ENCODE data around the gene CRYGN. TPM values are rescaled to one million over a fixed set of nuclear protein-coding genes. Genes with fewer than 3 reads are reported as not detected.

The CRYGN gene
- total RNA-seq, 2 donors from 2014 or later, result not detected

DNA sequence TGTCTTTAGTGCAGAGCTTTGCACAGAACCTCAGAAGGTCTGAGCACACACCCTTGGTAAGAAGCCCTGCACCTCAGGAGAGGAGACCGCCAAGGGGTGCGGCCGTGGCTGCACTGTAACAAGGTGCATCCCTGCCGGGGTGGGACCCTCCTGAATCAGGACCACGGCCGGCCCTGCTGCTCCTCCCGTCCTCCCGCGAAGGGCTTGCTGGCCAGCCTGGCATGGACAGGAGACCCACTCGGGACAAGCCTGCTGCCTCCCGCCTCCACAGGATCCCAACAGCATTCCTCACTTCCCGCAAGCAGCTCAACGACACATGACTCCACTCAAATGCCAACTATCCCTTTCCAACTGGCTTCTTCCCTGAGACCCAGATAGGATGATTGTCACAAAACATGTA, 42.9 kb downstream of the CRYGN start:
- Mint-ChIP-seq H3K9me3 (no peaks in the 10 kb centered on the region), H3K4me3 (no peak overlapping the region), H3K27me3 (peaks cover 0 to 4% of the 10 kb centered on the region in 2 donors), H3K4me1 (ENCODE audit: low read depth in 2 of 2) (no peaks in the 10 kb centered on the region), H3K27ac (no peak overlapping the region), H3K36me3 (no peaks in the 10 kb centered on the region)
- DNase-seq (ENCODE audit: low spot score) (no peak), ATAC-seq (no peak)

- H3K27me3 Mint-ChIP-seq, result peaks cover 0 to 4% of the 10 kb centered on the region in 2 donors
- H3K4me1 Mint-ChIP-seq (ENCODE audit: low read depth in 2 of 2), result no peaks in the 10 kb centered on the region
- ATAC-seq (no peak), DNase-seq (ENCODE audit: low spot score) (peak; percentile 35)
- no peaks in the 10 kb centered on the region for H3K36me3 Mint-ChIP-seq
- no peaks in the 10 kb centered on the region for H3K9me3 Mint-ChIP-seq
- no peak overlapping the region for H3K4me3 Mint-ChIP-seq
- H3K27ac Mint-ChIP-seq, result no peak overlapping the region
Observed at GRCh38 chr7:151396328-151396970, 43.5 kb downstream of the CRYGN start.

- Mint-ChIP-seq H3K36me3 (no peaks in the 10 kb centered on the region), H3K27me3 (peaks cover 0 to 9% of the 10 kb centered on the region in 2 donors), H3K27ac (no peak overlapping the region), H3K4me3 (no peak overlapping the region), H3K9me3 (no peaks in the 10 kb centered on the region), H3K4me1 (ENCODE audit: low read depth in 2 of 2) (no peaks in the 10 kb centered on the region)
- no peak for ATAC-seq
- peak; percentile 35 for DNase-seq (ENCODE audit: low spot score)
Observed at GRCh38 chr7:151395036-151395367, 44.9 kb downstream of the CRYGN start.

GRCh38 chr7:151394076-151395035, 45.6 kb downstream of the CRYGN start:
- peaks cover 0 to 9% of the 10 kb centered on the region in 2 donors for H3K27me3 Mint-ChIP-seq
- H3K27ac Mint-ChIP-seq, result no peak overlapping the region
- H3K36me3 Mint-ChIP-seq, result no peaks in the 10 kb centered on the region
- DNase-seq (ENCODE audit: low spot score) (peak; percentile 34), ATAC-seq (no peak)
- H3K4me3 Mint-ChIP-seq, result no peak overlapping the region
- H3K9me3 Mint-ChIP-seq, result no peaks in the 10 kb centered on the region
- no peaks in the 10 kb centered on the region for H3K4me1 Mint-ChIP-seq (ENCODE audit: low read depth in 2 of 2)

DNA sequence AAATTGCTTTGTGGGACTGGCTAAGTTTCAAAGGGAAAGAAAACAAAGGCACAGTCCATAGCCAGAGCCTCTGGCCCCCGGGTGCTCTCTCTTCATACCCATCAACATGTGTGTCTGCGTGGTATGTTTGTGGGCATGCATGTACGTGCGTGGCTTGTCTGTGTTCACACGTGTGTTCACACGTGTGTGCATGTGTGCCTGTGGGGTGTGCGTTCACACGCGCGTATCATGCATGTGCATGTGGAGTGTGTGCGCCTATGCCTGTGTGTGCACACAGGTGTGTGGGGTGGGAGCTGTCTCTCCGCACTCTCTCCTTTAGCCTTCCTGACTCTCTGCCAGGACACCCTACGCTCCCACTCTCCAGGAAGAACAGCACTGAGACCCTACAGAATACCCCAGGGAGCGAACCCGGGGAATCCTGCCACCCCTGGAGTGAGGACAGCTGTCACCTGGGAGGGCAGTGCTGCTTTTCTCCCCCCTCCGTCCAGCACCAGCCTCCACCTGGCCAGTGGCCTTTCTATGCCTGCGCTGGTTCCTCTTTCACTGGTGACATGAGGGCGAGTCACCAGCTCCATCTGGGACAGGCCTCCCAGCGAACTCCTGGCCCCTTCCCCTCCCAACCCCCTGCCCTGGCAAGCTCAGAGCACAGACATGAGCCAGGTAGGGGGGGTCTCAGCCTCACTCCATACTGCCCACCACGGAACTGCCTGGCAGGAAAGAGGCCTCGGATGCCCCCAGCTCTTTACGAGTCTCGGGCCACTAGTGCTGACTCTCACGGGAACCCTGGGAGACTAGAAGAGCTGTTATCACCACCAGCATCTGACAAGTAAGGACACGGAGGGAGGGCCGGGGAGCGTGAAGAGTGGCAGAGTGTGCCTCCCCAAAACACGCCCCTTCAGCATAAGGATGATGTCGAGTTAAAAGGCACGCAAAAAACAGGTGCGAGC, 46.6 kb downstream of the CRYGN start:
- Mint-ChIP-seq H3K36me3 (no peaks in the 10 kb centered on the region), H3K27ac (no peak overlapping the region), H3K27me3 (peaks cover 0 to 9% of the 10 kb centered on the region in 2 donors), H3K9me3 (no peaks in the 10 kb centered on the region), H3K4me3 (no peak overlapping the region), H3K4me1 (ENCODE audit: low read depth in 2 of 2) (no peaks in the 10 kb centered on the region)
- ATAC-seq (no peak), DNase-seq (ENCODE audit: low spot score) (no peak)

- H3K4me1 Mint-ChIP-seq (ENCODE audit: low read depth in 2 of 2), result no peaks in the 10 kb centered on the region
- no peak overlapping the region for H3K27ac Mint-ChIP-seq
- no peaks in the 10 kb centered on the region for H3K36me3 Mint-ChIP-seq
- DNase-seq (ENCODE audit: low spot score) (no peak), ATAC-seq (peak in 1 of 2 donors; percentile 2)
- peaks cover 0 to 9% of the 10 kb centered on the region in 2 donors for H3K27me3 Mint-ChIP-seq
- H3K4me3 Mint-ChIP-seq, result no peak overlapping the region
- H3K9me3 Mint-ChIP-seq, result no peaks in the 10 kb centered on the region
Observed at GRCh38 chr7:151392426-151392825, 47.5 kb downstream of the CRYGN start.

DNA sequence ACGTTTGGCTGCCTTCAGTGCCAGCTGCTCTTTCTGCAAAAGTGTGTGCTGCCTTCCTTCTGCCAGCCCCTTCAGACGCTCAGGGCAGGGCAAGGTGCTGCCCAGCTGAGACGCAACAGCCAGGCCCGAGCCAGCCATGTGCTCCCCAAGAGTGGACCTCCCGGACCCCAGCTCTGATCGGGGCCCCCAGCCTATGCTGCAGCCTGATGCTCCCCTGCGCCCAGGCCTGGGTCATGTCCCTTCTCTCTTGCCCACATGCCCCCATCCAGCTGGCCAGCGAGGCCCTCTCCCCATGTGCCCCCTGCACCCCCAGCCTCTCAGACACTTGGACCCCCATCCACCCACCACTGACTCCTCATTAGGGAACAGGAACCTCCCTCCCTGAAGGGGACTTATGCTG, 47.9 kb downstream of the CRYGN start:
- H3K9me3 Mint-ChIP-seq, result no peaks in the 10 kb centered on the region
- H3K27ac Mint-ChIP-seq, result no peak overlapping the region
- no peak overlapping the region for H3K4me3 Mint-ChIP-seq
- H3K27me3 Mint-ChIP-seq, result peaks cover 0 to 9% of the 10 kb centered on the region in 2 donors
- no peaks in the 10 kb centered on the region for H3K4me1 Mint-ChIP-seq (ENCODE audit: low read depth in 2 of 2)
- ATAC-seq (no peak), DNase-seq (ENCODE audit: low spot score) (no peak)
- H3K36me3 Mint-ChIP-seq, result no peaks in the 10 kb centered on the region

GRCh38 chr7:151391358-151391730, 48.6 kb downstream of the CRYGN start:
- Mint-ChIP-seq H3K4me3 (no peak overlapping the region), H3K9me3 (no peaks in the 10 kb centered on the region), H3K27ac (no peak overlapping the region), H3K4me1 (ENCODE audit: low read depth in 2 of 2) (no peaks in the 10 kb centered on the region), H3K36me3 (no peaks in the 10 kb centered on the region), H3K27me3 (peaks cover 0 to 9% of the 10 kb centered on the region in 2 donors)
- no peak for ATAC-seq
- no peak for DNase-seq (ENCODE audit: low spot score)

DNA sequence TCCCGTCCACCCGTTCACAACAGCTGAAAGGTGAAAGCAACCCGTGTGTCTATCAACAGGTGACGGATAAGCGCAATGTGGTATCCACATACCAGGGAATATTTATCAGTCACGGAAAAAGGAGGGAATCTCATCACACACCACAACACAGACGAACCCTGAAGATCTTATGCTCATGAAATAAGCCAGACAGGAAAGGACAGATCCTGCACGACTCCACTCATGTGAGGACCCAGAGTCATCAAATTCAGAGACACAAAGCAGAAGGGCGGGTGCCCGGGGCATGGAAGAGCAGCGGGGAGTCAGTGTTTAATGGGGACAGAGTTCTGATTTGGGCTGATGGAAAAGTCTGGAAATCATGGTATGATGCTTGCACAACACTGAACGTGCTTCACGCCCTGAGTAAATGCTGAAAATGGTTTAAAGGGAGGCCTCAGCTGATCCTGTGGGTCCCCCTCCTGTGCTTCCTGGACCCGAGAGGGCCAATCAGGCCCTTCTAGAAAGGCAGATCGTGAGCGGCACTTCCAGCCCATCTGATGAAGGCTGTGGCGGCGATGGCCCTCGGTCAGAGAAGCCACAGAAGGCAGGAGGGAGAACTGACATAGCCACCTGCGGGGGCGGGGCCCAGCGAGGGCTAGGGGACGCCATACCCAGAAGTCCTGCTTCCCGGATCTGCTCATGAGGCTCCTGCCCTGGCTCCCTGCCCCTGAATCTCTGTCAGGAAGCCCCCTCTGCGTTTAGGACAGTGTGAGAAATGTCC, 49.2 kb downstream of the CRYGN start:
- H3K27ac Mint-ChIP-seq, result no peak overlapping the region

DNA sequence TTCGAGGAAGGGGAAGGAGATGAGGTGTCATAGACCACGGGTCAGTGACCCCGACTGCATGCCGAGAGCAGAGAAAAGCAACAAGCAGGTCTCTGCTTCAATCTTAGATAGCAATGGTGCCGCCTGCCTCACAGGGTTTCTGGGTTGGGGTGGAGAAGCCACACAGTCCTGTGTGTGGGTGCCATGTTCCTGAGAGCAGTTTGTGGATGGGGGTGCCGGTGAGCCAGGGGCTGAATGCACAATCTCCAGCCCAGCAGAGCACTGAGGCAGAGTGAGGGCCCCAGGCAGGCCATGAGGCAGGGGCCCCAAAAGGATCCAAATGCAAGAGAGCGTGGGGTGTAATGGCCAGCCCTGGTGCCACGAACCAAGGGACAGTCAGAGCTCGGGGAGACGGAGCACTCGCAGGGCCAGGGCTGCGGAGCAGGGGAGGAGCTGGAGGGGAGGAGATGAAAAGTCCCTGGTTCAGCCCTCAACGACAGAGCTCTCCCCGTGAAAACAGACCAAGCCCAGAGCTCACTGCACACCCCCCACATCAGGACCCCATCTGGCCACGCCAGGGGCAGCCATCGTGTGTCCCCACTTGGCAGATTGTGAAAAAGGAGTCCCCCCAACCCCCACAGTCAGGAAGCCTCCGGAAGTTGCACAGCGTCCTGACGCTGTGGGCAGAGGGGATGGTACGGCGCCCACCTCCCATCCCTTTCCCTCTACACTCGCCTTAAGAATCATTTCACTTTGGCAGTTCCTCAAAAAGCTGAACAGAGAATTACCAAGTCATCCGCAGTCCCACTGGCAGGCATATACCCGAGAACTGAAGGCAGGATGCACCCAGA, 50.0 kb downstream of the CRYGN start:
- Mint-ChIP-seq H3K4me3 (no peak overlapping the region), H3K27ac (no peak overlapping the region), H3K9me3 (no peaks in the 10 kb centered on the region), H3K27me3 (peaks cover 0 to 9% of the 10 kb centered on the region in 2 donors), H3K36me3 (no peaks in the 10 kb centered on the region), H3K4me1 (ENCODE audit: low read depth in 2 of 2) (no peaks in the 10 kb centered on the region)
- ATAC-seq (no peak), DNase-seq (ENCODE audit: low spot score) (no peak)

More for the DNA sequence above, 49.2 kb downstream of the CRYGN start:
- H3K36me3 Mint-ChIP-seq, result no peaks in the 10 kb centered on the region
- peaks cover 0 to 9% of the 10 kb centered on the region in 2 donors for H3K27me3 Mint-ChIP-seq
- ATAC-seq (no peak), DNase-seq (ENCODE audit: low spot score) (no peak)
- no peaks in the 10 kb centered on the region for H3K4me1 Mint-ChIP-seq (ENCODE audit: low read depth in 2 of 2)
- H3K4me3 Mint-ChIP-seq, result no peak overlapping the region
- H3K9me3 Mint-ChIP-seq, result no peaks in the 10 kb centered on the region

- DNase-seq (ENCODE audit: low spot score), result no peak
- H3K36me3 Mint-ChIP-seq, result no peaks in the 10 kb centered on the region
- no peak for ATAC-seq
- H3K27ac Mint-ChIP-seq, result no peak overlapping the region
- no peaks in the 10 kb centered on the region for H3K9me3 Mint-ChIP-seq
- no peaks in the 10 kb centered on the region for H3K4me1 Mint-ChIP-seq (ENCODE audit: low read depth in 2 of 2)
- peaks cover 6 to 9% of the 10 kb centered on the region in 2 donors for H3K27me3 Mint-ChIP-seq
- H3K4me3 Mint-ChIP-seq, result no peak overlapping the region
Observed at GRCh38 chr7:151389096-151389767, 50.7 kb downstream of the CRYGN start.

GRCh38 chr7:151388430-151388829, 51.5 kb downstream of the CRYGN start:
- no peak overlapping the region for H3K4me3 Mint-ChIP-seq
- H3K27me3 Mint-ChIP-seq, result peaks cover 9 to 13% of the 10 kb centered on the region in 2 donors
- DNase-seq (ENCODE audit: low spot score) (no peak), ATAC-seq (no peak)
- no peaks in the 10 kb centered on the region for H3K36me3 Mint-ChIP-seq
- H3K4me1 Mint-ChIP-seq (ENCODE audit: low read depth in 2 of 2), result no peaks in the 10 kb centered on the region
- no peak overlapping the region for H3K27ac Mint-ChIP-seq
- H3K9me3 Mint-ChIP-seq, result no peaks in the 10 kb centered on the region

Measured in natural killer cell treated with Interleukin-12 subunit alpha and Interleukin-12 subunit beta and Interleukin-15 and Interleukin-18, amount 100 ng/mL, for 72 hours (primary cell).